ENCODE measurements around the gene JARID2.
A peak's percentile ranks its signal among the peaks of the same experiment; 100 is the strongest.

The JARID2 gene

DNA sequence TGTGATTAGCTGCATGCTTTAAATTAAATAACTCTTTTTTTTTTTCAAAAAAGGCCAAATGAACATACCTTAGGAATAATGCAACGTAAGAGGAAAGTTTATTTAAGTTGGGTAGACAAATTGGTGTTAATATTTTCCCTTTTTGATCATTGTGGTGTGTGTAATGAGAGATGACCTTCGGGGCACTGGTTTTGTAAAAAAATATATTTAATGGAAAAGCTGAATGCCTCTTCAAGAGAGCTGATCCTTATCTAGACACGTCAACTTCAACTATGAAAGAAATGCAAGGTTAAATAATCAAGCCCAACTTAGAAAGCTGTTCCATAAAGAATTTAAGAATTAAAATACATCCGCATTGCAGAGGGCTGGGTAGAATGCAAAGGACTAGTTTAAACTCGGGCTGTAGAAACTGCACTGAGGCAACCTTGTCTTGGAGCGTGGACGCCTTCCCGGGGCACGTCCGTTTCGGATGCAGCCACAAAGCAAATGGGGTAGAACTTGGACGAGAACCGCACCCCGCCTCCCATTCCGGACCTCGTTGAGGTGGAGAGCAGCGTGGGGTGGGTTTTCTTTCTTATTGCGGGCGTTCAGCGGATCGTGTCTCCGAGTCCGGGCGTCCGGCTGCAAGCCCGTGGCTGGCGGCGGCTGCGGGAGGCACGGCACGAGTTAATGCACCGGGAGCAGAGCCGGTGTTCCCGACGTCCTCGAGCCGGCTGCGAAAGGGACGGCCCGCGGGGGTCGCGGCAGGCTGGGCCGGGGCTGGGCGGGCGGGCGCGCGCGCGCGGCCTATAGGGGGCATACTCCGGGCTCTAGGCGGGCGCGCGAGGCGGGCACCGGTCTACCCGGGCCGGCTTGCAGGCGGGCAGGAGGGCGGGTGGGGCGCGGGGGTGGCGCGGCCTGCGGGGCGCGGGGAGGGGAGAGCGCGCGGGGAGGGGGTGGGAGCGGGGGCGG, 1.9 kb downstream of the JARID2 start:
- DNase-seq (ENCODE audit: low read depth) = peak; percentile 49

DNA sequence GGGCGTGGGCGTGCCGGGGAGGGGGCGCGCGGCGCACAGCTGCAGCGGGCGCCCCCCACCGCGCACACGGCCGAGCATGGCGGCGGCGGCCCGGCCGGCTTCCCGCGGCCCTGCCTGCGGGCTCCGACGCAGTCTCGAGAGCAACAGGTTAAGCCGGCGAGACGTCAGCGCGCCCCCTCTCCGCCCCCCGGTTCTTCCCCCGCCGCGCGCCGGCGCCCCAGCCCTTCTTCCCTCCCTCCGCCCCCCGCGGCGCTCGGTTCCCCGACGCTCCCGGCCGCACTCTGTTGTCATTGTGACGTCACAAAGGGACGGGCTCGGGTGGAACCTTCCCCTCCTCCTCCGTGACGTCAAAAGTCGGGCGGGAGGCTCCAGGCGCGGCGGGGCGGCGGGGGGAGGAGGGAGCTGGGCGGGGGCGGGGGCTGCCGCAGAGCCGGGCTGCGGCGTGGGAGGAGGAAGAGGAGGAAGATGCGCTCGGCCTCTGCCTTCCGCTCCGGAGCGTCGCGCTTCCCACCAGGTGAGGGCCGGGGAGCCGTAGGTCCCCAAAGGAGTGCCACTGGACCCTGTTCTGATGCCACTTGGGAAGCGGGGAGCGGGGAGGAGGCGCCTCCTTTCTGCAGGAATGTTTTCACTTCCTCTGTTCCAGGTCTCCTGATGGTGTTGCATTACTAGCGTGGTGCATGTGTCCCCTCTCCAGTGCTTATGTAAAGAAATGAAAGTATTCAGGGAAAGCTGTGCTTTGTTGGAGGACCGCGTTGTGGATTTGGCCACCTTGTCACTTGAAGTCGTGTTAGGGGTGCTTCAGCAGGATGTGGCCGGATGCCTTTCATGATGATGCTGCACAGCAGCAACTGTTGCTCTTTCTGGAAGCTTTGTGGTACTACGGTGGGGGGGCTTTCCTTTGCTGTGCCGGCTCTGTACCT, 2.8 kb downstream of the JARID2 start:
- DNase-seq (ENCODE audit: low read depth) = peak; percentile 96

DNA sequence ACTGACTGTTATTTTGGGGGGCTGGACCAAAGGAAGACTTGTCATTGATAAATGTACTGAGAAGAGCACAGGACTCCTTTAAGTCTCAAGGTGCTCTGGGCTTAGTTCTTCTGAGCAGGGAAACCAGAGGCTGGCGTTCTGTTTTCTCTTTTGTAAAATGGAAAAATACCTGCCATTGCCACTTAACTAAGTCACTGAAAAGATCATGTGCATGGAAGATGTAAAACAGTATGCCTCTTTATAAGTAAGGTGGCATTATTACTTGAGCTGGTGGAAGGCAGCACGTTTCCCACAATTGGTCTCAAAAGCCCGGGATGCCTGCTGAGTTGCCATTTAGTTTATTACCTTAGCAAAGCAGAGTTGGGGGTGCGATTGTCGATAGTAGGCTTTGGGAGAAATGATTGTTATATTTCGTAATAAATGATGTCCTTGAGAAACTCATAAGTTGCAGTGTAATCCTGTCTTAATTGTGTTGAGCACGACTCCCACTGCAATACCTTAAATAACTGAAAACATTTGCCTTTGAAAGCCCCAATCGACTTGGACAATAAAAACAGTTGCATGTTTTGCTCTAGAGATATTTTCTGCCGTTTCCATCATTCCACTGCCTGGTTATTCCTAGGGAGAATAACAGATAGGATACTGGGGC, 3.6 kb downstream of the JARID2 start:
- no peak for DNase-seq (ENCODE audit: low read depth)

DNA sequence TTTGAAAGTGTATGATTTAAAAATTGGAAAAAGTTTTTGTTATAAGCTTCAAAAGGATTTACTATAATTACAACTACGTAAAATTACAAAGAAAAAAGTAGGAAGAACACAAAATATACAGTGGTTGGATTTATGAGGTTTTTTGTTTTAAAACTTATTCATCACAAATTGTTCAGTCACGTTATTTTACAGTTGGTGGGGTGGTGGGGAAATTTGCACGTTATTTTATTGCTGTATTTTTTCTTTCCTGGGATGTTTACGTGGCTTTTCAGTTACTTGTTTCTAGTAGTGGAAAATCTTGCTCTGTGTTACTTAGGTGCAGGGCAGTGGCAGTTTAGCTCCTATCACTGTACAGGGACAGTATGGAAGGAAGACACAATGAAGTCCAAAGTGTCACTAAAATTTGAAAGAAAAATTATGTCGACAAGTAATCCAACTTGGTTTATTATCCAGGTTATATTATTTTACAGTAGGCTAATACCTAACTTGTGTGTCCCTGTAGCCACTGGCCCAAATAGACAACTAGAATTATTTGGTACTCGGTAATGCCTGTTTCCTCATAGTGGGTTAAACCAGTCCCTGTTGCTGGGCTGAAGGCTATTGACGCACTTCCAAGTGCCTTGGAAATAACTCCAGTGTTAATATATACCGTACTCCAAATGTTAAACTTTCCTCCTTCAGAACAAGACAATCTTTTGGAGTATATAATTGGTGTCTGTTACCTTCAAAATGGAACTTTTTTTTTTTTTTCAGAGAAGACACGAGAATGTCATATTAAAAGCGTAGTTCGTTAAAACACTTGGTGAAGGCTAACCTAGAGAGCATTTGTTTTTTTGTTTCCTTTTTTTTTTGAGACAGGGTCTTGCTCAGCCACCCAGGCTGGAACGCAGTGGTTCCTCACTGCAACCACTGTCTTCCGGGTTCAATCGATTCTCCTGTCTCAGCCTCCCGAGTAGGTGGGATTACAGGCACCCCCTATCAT, 4.6 kb downstream of the JARID2 start:
- no peak for DNase-seq (ENCODE audit: low read depth)

DNA sequence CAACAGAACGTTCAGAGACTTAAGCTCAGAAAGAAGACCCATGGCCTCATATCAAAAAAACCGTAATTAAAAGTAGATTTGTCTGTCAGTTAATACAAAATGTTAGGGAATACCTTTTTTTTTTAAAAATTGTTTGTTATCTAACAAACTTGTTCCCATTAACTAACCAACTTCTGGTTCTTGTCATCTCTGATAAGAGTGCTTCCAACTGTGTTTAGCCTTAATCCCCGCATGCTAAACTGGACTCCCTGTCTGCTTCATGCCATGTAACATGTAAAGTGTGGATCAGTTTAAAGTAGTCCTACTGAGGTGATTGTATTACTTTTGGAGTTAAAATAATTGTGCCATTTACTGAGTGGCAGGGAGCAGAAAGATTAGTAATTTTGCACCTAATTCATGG, 6.3 kb downstream of the JARID2 start:
- DNase-seq (ENCODE audit: low read depth) = peak; percentile 40

DNA sequence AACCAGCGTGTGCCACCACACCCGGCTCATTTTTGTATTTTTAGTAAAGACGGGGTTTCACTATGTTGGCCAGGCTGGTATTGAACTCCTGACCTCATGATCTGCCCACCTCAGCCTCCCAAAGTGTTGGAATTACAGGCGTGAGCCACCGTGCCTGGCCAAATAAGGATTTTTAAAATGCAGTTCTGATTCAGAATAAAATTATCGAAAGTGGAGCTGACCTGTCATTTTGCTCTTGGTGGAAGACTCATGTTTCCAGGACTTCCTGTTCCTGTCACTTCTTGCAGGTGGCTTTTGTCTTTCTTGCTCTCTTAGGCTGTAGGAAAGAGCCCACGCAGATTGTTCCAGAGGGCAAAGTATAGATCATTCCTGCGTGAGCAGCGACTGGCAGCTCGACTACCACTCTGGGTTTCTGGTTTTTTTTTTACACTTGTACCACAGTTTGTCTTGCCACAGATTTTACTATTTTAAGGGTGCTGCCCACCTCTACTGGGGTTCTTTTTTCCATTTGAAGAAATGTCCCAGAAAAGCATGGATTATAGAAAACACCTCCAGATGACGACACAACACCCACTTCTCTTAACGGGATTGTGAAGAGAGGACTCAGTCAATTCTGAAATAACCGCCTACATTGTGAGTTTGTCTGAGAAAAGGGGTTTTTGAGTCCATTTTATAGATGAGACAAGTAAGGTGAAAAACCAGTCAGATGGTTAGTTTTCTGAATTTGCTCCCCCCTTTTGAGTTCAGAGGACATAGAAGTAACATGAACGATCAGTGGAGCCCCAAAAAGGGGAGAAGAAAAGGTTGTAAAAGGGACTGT, 7.5 kb downstream of the JARID2 start:
- DNase-seq (ENCODE audit: low read depth) = no peak

DNA sequence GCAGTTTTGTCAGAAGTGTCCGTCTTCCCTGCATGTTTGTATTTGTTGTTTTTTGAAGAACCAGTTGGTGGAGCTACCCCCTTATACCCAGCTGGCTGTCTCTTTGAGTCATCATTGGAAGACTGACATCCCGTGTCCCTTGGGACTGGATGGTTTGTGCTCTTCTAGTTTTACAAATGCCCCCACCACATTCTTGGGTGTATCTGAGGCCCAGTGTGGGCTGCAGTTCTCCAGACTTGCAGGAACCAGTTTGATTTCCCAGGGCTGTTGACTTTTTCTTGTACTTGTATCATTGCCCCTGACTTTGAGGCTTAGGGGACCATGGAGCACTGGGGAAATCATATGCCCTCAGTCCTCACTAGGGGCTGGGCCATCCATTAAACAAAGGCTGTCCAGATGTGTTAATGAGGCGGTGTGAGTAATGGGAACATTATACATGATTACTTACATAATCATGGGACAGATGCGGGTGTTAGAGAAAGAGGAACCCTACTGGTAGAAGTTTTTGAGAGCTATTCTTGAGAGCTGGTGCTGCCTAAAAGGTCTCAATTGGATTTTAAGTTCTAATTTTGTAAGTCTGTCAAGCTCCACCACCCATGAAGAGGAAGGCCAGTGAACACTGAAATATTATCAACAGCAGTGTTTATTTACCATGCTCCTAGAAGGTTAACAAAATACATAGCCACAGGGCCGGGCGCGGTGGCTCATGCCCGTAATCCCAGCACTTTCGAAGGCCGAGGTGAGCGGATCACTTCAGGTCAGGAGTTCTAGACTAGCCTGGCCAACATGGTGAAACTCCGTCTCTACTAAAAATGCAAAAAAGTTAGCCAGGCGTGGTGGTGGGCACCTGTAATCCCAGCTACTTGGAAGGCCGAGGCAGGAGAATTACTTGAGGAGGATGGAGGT, 8.5 kb downstream of the JARID2 start:
- no peak for DNase-seq (ENCODE audit: low read depth)

DNA sequence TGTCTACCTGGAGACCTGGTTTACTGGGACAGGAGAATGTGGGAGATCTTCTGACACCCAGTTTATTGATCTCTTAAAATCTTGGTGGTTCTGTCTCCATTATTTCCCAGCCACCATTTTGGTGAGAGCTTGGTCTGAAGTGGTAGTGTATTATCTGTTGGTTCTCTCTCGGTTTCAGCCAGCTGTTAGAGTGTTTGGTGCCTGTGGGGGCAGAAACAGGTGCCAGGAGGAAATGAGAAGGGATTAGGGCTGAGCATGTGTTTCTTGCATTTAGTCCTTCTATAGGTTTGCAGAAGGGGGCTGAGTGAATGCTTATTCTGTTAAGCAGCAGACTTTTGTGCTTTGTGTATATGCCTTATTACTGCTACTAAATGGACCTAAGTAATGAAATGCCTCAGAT, 9.6 kb downstream of the JARID2 start:
- DNase-seq (ENCODE audit: low read depth) = no peak

DNA sequence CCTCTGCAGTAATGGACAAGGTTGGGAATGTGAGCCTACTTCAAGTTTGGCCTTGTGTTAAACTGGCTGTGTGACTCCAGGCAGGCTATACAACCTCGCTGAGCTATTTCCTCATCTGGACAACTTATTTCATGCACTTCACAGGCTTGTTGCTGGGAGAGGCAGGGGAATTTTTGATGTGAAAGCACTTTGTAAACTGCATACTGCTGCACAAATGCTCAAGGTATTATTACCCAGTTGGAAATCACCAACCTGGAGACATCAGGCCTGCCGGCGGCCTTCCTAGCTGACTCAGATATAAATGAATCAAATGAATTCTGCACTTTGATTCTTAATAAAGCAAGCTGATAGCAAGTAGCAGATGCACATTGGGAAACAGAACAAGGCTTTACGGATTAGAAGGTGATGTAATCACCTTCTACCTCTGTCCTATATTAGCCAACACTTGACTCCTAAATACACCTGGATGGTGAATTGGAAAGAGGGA, 10.1 kb downstream of the JARID2 start:
- no peak for DNase-seq (ENCODE audit: low read depth)

DNA sequence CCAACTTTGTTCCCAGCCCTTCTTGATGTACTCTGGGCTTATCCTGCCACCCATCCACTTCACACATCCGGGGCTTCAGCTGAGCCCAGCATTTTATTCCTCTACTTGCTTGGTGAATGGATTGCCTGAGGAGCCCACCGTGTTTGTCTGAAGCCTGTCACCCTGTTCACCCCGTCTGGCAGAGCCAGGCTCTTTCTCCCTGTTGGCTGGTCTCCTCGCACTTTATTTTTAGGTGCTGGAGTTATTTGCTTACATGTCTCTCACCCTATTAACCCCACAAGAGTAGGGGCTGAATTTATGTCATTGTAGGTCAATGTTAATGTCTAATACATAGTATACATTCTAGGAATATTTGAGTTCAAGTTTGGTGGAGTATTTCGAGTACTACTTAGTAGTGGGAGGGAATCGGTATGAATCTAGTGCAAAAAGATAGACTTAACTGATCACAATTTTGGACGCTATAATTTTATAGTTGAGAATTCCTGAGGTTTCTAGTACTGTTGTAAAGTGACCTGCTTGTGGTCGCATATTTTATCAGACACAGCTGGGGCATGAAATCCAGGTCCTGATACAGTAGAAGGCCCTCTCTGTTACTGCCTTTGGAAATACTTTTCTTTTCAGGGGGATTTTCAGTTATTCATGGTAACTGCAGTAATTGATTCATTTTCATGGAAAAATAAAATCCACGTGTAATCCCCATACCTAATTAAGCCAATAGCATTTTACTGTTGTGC, 10.8 kb downstream of the JARID2 start:
- DNase-seq (ENCODE audit: low read depth) = no peak

DNA sequence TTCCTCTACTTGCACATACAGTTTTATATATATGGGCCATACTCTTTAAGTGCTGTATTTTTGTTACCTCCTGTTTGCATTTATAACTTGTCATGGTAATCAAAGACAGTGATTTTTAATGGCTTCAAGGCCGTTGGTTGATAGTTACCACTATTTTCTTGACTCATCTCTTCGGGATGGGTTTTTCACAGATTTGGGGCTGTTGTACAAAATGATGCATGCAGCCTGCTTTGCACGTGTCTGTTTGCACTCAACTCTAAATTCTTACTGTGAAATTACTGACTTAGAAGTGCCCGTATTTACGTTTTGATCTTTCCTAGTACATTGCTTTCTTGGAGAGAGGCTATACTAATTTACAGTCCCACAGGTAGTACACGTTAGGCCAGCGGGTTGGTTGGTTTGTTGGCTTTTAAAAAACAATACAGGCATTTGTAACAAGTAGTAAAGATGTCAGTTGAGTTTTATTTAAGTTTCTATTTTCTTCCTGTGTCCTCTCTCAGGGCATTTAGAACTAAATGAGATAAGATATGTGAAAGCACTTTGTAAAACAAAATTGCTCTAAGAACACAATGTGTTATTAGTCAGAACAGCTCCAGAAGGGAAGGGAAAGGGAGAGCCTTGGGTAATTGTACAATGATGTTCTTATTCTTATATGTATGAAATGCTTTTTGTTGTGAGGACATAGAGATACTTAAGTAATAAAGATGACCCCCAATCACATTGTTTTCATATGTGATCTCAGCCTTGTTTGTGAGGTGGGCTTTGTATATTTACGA, 11.7 kb downstream of the JARID2 start:
- peak; percentile 54 for DNase-seq (ENCODE audit: low read depth)

DNA sequence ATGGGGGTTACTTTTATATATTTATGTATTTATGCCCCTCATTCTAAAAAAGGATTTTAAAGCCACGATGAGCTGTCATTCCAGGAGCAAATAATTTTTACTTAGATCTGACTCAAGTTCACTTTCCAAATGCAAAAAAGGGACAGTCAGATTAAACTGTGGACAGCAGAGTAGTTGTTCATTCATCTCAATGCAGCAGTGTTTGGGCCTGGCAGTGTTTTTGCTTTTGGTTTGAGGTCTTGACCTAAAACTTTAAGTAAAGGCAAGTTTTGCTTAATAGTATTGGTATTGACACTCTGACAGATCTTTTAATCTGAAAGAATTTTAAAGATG, 13.9 kb downstream of the JARID2 start:
- DNase-seq (ENCODE audit: low read depth) = no peak

DNA sequence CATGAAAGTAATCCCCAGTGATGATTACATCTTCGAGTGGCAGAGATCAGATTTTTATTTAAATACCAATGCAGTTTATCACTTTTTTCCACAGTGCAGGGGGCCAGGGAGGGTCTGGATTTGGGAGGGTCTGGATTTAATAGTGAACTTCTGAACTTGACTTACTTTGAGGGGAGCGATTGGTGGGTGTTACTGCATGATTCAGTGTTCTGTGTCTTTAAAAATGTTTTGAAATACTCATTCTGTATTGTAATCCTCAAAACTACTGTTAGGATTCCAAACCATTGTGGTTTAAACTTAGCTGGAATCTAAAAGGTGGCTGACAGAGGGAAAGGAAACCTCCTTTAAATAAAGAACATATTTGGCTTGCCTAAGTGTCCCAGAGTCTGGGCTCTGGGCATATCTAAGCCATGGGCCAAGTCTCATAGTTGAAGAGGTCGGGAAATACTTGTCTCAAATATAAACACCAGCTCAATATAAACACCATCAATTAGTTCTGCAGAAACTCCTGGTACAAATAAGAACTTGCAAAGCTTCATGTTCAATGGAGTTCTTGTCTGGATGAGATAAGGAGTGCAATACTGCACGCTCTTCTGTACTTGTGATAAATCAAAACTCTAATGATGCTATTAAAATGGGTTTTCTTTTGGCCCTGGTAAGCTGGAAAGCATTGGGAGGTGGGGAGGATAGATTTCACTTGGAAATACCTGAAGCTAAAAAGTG, 14.4 kb downstream of the JARID2 start:
- peak; percentile 88 for DNase-seq (ENCODE audit: low read depth)

DNA sequence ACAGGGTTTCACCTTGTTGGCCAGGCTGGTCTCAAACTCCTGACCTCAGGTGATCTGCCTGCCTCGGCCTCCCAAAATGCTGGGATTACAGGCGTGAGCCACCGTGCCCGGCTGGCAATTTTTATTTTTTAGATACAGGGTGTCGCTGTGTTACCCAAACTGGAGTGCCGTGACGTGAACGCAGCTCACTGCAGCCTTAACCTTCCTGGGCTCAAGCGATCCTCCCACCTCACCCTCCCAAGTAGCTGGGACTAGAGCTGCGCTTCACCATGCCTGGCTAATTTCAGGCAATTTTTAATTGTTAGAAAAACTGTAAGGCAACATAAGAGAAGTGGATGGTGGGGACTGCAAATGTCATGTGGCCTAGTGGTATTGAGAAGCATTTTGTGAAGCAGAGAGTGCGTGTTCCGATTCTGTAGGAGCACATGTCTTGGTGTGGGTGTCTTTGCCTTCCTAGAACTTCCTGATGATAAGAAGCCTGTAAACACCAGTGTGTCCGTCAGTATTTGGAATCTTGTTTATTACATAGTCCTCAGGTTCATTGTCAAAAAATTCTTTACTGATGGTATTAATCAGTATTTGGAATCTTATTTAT, 18.0 kb downstream of the JARID2 start:
- DNase-seq (ENCODE audit: low read depth) = no peak

DNA sequence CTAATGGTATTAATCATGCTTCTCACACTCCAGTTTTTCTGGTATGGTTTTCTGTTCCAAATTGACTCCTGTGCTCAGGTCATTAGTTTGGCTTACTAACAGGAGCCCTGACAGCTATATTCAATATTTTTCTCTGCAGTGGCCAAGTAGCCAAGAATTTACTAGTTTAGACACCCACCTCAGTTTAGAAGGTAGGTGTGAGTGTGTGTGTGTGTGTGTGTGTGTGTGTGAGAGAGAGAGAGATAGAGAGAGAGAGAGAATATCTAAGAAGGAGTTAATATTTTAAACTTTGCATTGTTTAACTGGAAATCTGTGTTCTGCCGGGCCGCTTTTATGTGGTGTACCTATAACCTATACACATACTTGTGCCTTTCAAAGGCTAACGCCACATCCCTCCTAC, 18.5 kb downstream of the JARID2 start:
- DNase-seq (ENCODE audit: low read depth) = no peak

DNA sequence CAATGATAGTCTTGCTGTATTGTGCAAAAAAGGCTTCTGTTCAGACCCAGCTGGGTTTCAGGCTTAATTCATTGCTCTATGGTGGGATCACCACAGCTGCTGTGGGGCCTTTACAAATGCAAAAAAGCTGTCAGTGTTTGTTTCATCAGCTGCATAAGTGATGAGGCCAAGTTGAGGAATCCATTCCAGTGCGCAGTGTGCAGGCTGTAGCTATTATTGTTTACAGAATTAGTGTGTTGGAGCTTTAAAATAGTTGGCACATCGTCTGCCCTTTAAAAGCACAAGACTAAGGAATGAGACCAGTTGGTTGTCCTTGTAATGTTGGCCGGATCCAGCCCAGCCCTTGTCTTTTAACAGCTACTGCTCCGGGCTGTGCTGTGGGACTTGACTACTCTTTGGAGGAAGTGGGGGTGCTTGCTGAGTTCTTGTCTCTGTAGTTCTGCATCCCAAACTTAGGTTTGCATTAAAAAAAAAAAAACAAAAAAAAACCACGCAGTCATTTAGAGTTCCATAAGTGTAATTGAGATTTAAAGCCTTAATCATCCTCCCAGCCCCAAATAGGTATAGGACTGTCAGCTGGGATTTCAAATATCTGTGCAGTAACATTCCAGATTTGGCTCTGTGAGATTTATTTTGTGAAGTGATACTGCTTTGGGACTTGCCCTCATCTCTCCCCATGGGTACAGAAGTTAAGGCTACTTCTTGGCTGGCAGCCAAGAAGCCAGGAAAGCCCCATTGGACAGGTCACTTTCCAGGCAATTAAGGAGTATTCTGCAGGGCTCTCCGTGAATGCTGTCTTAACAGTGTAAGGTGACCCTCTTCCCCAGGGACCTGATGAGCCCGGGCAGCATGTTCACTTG, 19.3 kb downstream of the JARID2 start:
- no peak for DNase-seq (ENCODE audit: low read depth)
